Ovary (tissue), 3 donors: Measurements from ENCODE around the gene LIN9.

Source experiments
- CTCF ChIP-seq, 3 donors: fragments of 450-650 bp in 2 of 3; fragments of 200-600 bp in 1 of 3; IDR thresholded peaks; one replicate each; pipeline versions ENCODE4 v1.5.1 to v1.8.0; 2016 to 2022; ENCODE audit warnings: antibody characterized with exemption in 3 of 3, mild to moderate bottlenecking in 1 of 3
- POLR2A ChIP-seq: fragments of 450-650 bp; IDR thresholded peaks from one replicate; pipeline ENCODE4 v1.6.1; 2017; ENCODE audit warnings: antibody characterized with exemption, mild to moderate bottlenecking, moderate library complexity
- donor health status: DM: no; HTN: no; CAD: no.

- TF ChIP-seq CTCF (IDR thresholded peaks at IDR 0.05) (no peak), POLR2A (no peak)
Measured at GRCh38 chr1:226277897-226278296, 31.1 kb downstream of the LIN9 start.
